Panc1 (cell line): ENCODE data around the gene ARFIP1. TPM values are rescaled to one million over a fixed set of nuclear protein-coding genes. Genes with fewer than 3 reads are reported as not detected.

ENCODE experiments used
- ATAC-seq: fragments of 200-7000 bp; cut with Tn5 transposase; 2 replicates; pipeline ENCODE4 v1.9.1; 2020; ENCODE audit warnings: mild to moderate bottlenecking, moderate library complexity
- BruUV-seq: library from RNA; stranded (reverse); fragments of 400-500 nt; replicated peaks from 2 replicates; lab custom pipeline; 2021; lab: Mats Ljungman, UMichigan
- CTCF ChIA-PET: fragments of 300-600 bp; sonication (Branson Sonifier 250); formaldehyde crosslinking; loops from one replicate; lab custom pipeline; 2022; ENCODE audit warnings: antibody characterized with exemption; lab: Charles Lee
- POLR2A ChIA-PET: fragments of 300-600 bp; sonication (Branson Sonifier 250); formaldehyde crosslinking; loops from one replicate; lab custom pipeline; 2022; ENCODE audit warnings: antibody characterized with exemption; lab: Charles Lee
- DNase-seq: peaks from one replicate; pipeline ENCODE4 v3.0.0-alpha.2; 2010; ENCODE audit warnings: low read depth, low spot score
- H3K27ac ChIP-seq: 2 replicates; pipeline ENCODE4 v1.5.1; 2011; ENCODE audit warnings: mild to moderate bottlenecking, low read length, inconsistent platforms
- H3K27me3 ChIP-seq: fragments of 200-500 bp; sonication (Bioruptor generic); 2 replicates; pipeline ENCODE4 v1.6.0; 2014; ENCODE audit warnings: low read length, inconsistent platforms; ENCODE audit not compliant: control insufficient read depth, insufficient read depth
- H3K36me3 ChIP-seq: fragments of 200-500 bp; sonication (Bioruptor generic); 2 replicates; pipeline ENCODE4 v1.5.1; 2014; ENCODE audit warnings: inconsistent platforms, mild to moderate bottlenecking, low read length, moderate library complexity; ENCODE audit not compliant: control insufficient read depth, insufficient read depth
- H3K4me1 ChIP-seq: 2 replicates; pipeline ENCODE4 v1.5.1; 2011; ENCODE audit warnings: inconsistent platforms, mild to moderate bottlenecking, low read length, moderate library complexity; ENCODE audit not compliant: control insufficient read depth, insufficient read depth
- H3K4me3 ChIP-seq, 2 experiments: 2 replicates each; pipeline ENCODE4 v1.5.1; 2011 to 2012; ENCODE audit warnings: low read depth in 2 of 2, low read length in 2 of 2, mild to moderate bottlenecking in 2 of 2, inconsistent platforms in 1 of 2, moderate library complexity in 1 of 2
- H3K9me3 ChIP-seq: fragments of 200-500 bp; sonication (Bioruptor generic); 2 replicates; pipeline ENCODE4 v1.5.1; 2014; ENCODE audit warnings: low read depth, mild to moderate bottlenecking, inconsistent platforms, low read length, moderate library complexity; ENCODE audit not compliant: control insufficient read depth, insufficient read depth
- POLR2AphosphoS5 ChIP-seq: IDR thresholded peaks from 2 replicates; pipeline ENCODE4 v1.6.1; 2012; ENCODE audit warnings: mild to moderate bottlenecking, low read depth, low read length, moderate library complexity
- SIN3A ChIP-seq: IDR thresholded peaks from 2 replicates; pipeline ENCODE4 v1.6.1; 2012; ENCODE audit warnings: low read depth, mild to moderate bottlenecking, low read length, moderate library complexity, borderline replicate concordance; ENCODE audit not compliant: insufficient read depth
- TCF7L2 ChIP-seq: IDR thresholded peaks from 2 replicates; pipeline ENCODE4 v1.6.1; 2011; ENCODE audit warnings: mild to moderate bottlenecking, low read depth, low read length, inconsistent platforms
- in situ Hi-C: cut with HindIII; loops from 2 replicates; pipeline ENCODE4 v1.10.0; 2016; ENCODE audit warnings: low sequenced_read_pairs, low pct_unique_long_range_greater_than_20kb
- intact Hi-C: fragments of 100-400 bp; cut with micrococcal nuclease; formaldehyde crosslinking; loops from one replicate; pipeline ENCODE4 v1.10.0; 2022; ENCODE audit not compliant: unreplicated experiment
- total RNA-seq: library from RNA; stranded (reverse); gene quantifications from one replicate; pipeline ENCODE4 v1.2.1, GENCODE V29; 2021; ENCODE audit not compliant: unreplicated experiment
- TF ChIP-seq, protein P1 (sequence below): fragments of 450-650 bp; IDR thresholded peaks from 2 replicates; pipeline ENCODE4 v1.5.1; 2017; ENCODE audit warnings: mild to moderate bottlenecking
- TF ChIP-seq, protein P2 (sequence below), 2 experiments: IDR thresholded peaks; 2 replicates each; pipeline ENCODE4 v1.6.1; 2011 to 2012; ENCODE audit warnings: low read depth in 2 of 2, control low read depth in 1 of 2, low read length in 1 of 2, mild to moderate bottlenecking in 1 of 2, moderate library complexity in 1 of 2; ENCODE audit not compliant: insufficient read depth in 1 of 2

ARFIP1 gene
- total RNA-seq, 1 experiment from 2014 or later: 22.2 TPM

DNA sequence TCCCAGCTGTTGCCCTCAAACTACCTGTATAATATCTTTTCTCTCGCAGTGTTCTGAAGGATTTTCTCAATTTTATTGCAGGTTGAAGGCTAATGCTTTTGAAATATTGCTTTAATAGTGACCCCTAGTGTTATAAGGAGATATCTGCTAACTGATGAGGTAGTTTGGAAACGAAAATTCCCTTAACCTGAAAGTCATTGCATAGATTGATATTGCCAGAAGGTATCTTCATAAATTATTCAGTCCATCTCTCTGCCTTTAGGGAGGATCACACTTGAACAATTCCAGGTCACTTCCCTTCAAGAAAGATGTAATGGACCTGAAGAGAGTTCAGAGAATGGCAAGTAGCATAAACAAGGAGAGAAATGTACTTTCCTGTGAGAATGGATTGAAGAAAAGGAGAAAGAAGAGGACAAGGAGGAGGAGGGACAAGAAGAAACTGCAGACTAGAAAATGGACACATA lies 44.3 kb upstream of the ARFIP1 start:
- in situ Hi-C loops: no loop called here
- POLR2A ChIA-PET: no interaction called here

DNA sequence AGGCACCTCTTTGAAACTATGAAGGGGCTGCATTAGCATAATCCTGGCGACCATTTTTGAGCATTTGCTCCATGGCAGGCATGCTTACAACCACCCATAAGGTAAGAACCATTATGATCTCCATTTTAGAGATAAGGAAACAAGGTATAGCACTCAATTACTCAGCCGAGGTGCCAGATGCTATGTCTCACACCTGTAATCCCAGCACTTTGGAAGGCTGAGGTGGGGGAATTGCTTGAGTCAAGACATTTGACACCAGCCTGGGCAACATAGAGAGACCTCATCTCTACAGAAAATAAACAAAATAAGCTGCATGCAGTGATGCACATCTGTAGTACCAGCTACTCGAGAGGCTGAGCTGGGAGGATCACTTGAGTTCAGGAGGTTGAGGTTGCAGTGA lies 43.8 kb upstream of the ARFIP1 start:
- intact Hi-C loops (no loop called here), in situ Hi-C loops (no loop called here)
- CTCF ChIA-PET: no interaction called here
- H3K4me3 ChIP-seq: no peak overlapping the region
- ATAC-seq (no peak), DNase-seq (no peak)
- no peaks in the 10 kb centered on the region for H3K4me1 ChIP-seq
- H3K27ac ChIP-seq: no peak overlapping the region
- H3K9me3 ChIP-seq: no peaks in the 10 kb centered on the region
- TF ChIP-seq POLR2AphosphoS5: no peak
- no peak for TF ChIP-seq SIN3A
- TF ChIP-seq, protein P1, sequence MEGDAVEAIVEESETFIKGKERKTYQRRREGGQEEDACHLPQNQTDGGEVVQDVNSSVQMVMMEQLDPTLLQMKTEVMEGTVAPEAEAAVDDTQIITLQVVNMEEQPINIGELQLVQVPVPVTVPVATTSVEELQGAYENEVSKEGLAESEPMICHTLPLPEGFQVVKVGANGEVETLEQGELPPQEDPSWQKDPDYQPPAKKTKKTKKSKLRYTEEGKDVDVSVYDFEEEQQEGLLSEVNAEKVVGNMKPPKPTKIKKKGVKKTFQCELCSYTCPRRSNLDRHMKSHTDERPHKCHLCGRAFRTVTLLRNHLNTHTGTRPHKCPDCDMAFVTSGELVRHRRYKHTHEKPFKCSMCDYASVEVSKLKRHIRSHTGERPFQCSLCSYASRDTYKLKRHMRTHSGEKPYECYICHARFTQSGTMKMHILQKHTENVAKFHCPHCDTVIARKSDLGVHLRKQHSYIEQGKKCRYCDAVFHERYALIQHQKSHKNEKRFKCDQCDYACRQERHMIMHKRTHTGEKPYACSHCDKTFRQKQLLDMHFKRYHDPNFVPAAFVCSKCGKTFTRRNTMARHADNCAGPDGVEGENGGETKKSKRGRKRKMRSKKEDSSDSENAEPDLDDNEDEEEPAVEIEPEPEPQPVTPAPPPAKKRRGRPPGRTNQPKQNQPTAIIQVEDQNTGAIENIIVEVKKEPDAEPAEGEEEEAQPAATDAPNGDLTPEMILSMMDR: no peak
- TF ChIP-seq, protein P2, sequence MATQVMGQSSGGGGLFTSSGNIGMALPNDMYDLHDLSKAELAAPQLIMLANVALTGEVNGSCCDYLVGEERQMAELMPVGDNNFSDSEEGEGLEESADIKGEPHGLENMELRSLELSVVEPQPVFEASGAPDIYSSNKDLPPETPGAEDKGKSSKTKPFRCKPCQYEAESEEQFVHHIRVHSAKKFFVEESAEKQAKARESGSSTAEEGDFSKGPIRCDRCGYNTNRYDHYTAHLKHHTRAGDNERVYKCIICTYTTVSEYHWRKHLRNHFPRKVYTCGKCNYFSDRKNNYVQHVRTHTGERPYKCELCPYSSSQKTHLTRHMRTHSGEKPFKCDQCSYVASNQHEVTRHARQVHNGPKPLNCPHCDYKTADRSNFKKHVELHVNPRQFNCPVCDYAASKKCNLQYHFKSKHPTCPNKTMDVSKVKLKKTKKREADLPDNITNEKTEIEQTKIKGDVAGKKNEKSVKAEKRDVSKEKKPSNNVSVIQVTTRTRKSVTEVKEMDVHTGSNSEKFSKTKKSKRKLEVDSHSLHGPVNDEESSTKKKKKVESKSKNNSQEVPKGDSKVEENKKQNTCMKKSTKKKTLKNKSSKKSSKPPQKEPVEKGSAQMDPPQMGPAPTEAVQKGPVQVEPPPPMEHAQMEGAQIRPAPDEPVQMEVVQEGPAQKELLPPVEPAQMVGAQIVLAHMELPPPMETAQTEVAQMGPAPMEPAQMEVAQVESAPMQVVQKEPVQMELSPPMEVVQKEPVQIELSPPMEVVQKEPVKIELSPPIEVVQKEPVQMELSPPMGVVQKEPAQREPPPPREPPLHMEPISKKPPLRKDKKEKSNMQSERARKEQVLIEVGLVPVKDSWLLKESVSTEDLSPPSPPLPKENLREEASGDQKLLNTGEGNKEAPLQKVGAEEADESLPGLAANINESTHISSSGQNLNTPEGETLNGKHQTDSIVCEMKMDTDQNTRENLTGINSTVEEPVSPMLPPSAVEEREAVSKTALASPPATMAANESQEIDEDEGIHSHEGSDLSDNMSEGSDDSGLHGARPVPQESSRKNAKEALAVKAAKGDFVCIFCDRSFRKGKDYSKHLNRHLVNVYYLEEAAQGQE (IDR thresholded peaks at IDR 0.05; ENCODE audit: insufficient read depth in 1 of 2, low read depth in 2 of 2, low read length in 1 of 2): no peak
- no peak for TF ChIP-seq TCF7L2
- H3K36me3 ChIP-seq: no peaks in the 10 kb centered on the region
- H3K27me3 ChIP-seq: 0 out of 2 replicates have a peak, but pooled peaks cover 2% of the 10 kb centered on the region
- BruUV-seq: no TSS peak
- POLR2A ChIA-PET: no interaction called here

More for the DNA sequence above, 44.3 kb upstream of the ARFIP1 start:
- no peak for TF ChIP-seq POLR2AphosphoS5
- no peak for TF ChIP-seq SIN3A
- TF ChIP-seq, protein P2 (IDR thresholded peaks at IDR 0.05; ENCODE audit: insufficient read depth in 1 of 2, low read depth in 2 of 2, low read length in 1 of 2): no peak
- TF ChIP-seq, protein P1: peak; percentile 53; the same call in 1 of the 2 replicates
- no peak for TF ChIP-seq TCF7L2
- Histone ChIP-seq H3K36me3 (no peaks in the 10 kb centered on the region), H3K27me3 (0 out of 2 replicates have a peak, but pooled peaks cover 2% of the 10 kb centered on the region), H3K27ac (no peak overlapping the region), H3K4me1 (no peaks in the 10 kb centered on the region), H3K9me3 (no peaks in the 10 kb centered on the region), H3K4me3 (no peak overlapping the region)
- no TSS peak for BruUV-seq
- ATAC-seq (no peak), DNase-seq (no peak)
- intact Hi-C loops: no loop called here
- CTCF ChIA-PET: no interaction called here
